Sigmoid colon (tissue), 7 donors: Measurements from ENCODE around the gene ANP32A. TPM values are rescaled to one million over a fixed set of nuclear protein-coding genes. Genes with fewer than 3 reads are reported as not detected.

Source experiments
- DNase-seq: peaks from one replicate; pipeline ENCODE4 v3.0.0-alpha.2; 2019
- H3K27ac ChIP-seq, 4 donors: fragments of 200-600 bp; sonication (generic); one replicate each; pipeline ENCODE4 v1.5.1; 2016 to 2019; ENCODE audit warnings: mild to moderate bottlenecking in 1 of 4
- H3K27me3 ChIP-seq, 3 donors: fragments of 200-600 bp; sonication (generic); one replicate each; pipeline ENCODE4 v1.5.1; 2019; ENCODE audit warnings: mild to moderate bottlenecking in 1 of 3
- H3K36me3 ChIP-seq, 4 donors: fragments of 200-600 bp; sonication (generic); one replicate each; pipeline ENCODE4 v1.5.1; 2016 to 2019
- H3K4me1 ChIP-seq, 4 donors: fragments of 200-600 bp; sonication (generic); one replicate each; pipeline ENCODE4 v1.5.1; 2017 to 2019
- H3K4me3 ChIP-seq, 4 donors: fragments of 200-600 bp; sonication (generic); one replicate each; pipeline ENCODE4 v1.5.1; 2017 to 2019; ENCODE audit warnings: mild to moderate bottlenecking in 2 of 4, moderate library complexity in 1 of 4
- H3K9me3 ChIP-seq, 4 donors: fragments of 200-600 bp in 3 of 4; sonication (generic) in 3 of 4; one replicate each; pipeline versions ENCODE4 v1.5.1 to v1.6.1; 2013 to 2019
- EP300 ChIP-seq, 4 donors: sonication (generic); formaldehyde crosslinking; IDR thresholded peaks; one replicate each; pipeline ENCODE4 v1.6.1; 2017; ENCODE audit warnings: antibody characterized with exemption in 4 of 4
- POLR2A ChIP-seq, 2 donors: fragments of 450-650 bp; IDR thresholded peaks; one replicate each; pipeline ENCODE4 v1.6.1; 2016; ENCODE audit warnings: antibody characterized with exemption in 2 of 2, mild to moderate bottlenecking in 2 of 2, moderate library complexity in 2 of 2
- POLR2AphosphoS5 ChIP-seq, 4 donors: sonication (generic); formaldehyde crosslinking; IDR thresholded peaks; one replicate each; pipeline ENCODE4 v1.6.1; 2017; ENCODE audit warnings: antibody characterized with exemption in 4 of 4
- WGBS, 2 donors: extraction: QIAGEN DNeasy Blood & Tissue Kit; methylation state at CpG; one replicate each; pipeline ENCODE4 v1.1.7; 2013; 5-methylcytosine and 5-hydroxymethylcytosine counted together
- intact Hi-C: fragments of 100-400 bp; cut with DNase I; formaldehyde crosslinking; loops from one replicate; pipeline ENCODE4 v1.15.1; 2023
- polyA plus RNA-seq, 3 donors: library from polyadenylated mRNA; stranded (reverse); fragments of 200-250 nt; gene quantifications; one replicate each; pipeline ENCODE4 v1.2.3, GENCODE V29; 2013
- total RNA-seq, 4 donors: library from RNA; depleted of rRNA; stranded (reverse); fragments of >200 nt; gene quantifications; one replicate each; pipeline ENCODE4 v1.1.0, GENCODE V29; 2016
- TF ChIP-seq, protein P1 (sequence below), 4 experiments: fragments of 450-650 bp in 3 of 4; fragments of 200-600 bp in 1 of 4; IDR thresholded peaks; one replicate each; pipeline ENCODE4 v1.5.1; 2016 to 2019; ENCODE audit warnings: antibody characterized with exemption in 4 of 4, mild to moderate bottlenecking in 3 of 4, moderate library complexity in 2 of 4
- donor health status: healthy with polysubstance abuse.
- donor health status: Bipolar disorder and iron deficiency.
- donor health status: healthy.

ANP32A gene
- total and polyA plus RNA-seq, 7 donors = 37.6 to 152 (median 67.3) TPM

DNA sequence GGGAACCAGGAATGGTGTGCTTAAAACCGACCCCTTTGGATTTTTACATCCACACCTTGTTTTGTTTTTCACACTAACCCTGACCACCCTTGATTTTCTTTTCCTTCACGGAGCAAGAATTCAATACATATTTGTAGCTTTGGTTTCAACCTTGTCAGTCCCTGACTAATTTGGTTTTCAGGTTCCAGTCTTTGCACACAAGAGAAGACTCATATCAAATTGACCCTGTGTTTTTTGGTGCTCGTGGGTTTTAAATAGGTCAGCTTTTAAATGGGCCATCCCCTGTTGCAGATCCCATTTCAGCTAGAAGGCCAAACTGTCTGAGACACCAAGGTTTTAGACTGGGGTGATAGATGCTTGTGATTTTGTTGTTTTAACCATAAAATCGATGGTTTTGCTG, 26.4 kb downstream of the ANP32A start:
- H3K4me1 ChIP-seq = peaks cover 0 to 84% (median 75%) of the 10 kb centered on the region in 4 donors
- no peaks in the 10 kb centered on the region for H3K27me3 ChIP-seq
- no peaks in the 10 kb centered on the region for H3K36me3 ChIP-seq
- intact Hi-C loops = loop anchor here (2.0 kb wide), 1 partner anchor 18 kb away; no protein-coding TSS in a partner anchor
- TF ChIP-seq POLR2AphosphoS5 (IDR thresholded peaks at IDR 0.05) (no peak), EP300 (IDR thresholded peaks at IDR 0.05) (no peak), POLR2A (IDR thresholded peaks at IDR 0.05) (no peak)
- TF ChIP-seq, protein P1, sequence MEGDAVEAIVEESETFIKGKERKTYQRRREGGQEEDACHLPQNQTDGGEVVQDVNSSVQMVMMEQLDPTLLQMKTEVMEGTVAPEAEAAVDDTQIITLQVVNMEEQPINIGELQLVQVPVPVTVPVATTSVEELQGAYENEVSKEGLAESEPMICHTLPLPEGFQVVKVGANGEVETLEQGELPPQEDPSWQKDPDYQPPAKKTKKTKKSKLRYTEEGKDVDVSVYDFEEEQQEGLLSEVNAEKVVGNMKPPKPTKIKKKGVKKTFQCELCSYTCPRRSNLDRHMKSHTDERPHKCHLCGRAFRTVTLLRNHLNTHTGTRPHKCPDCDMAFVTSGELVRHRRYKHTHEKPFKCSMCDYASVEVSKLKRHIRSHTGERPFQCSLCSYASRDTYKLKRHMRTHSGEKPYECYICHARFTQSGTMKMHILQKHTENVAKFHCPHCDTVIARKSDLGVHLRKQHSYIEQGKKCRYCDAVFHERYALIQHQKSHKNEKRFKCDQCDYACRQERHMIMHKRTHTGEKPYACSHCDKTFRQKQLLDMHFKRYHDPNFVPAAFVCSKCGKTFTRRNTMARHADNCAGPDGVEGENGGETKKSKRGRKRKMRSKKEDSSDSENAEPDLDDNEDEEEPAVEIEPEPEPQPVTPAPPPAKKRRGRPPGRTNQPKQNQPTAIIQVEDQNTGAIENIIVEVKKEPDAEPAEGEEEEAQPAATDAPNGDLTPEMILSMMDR (IDR thresholded peaks at IDR 0.05) = no peak
- H3K4me3 ChIP-seq = no peak overlapping the region
- no peaks in the 10 kb centered on the region for H3K9me3 ChIP-seq
- peak overlapping the region; percentile 57 to 80 (median 64) for H3K27ac ChIP-seq
- 74 to 75% methylated on average over 4 of the region's 4 CpGs for WGBS, 2 donors
- no peak for DNase-seq

DNA sequence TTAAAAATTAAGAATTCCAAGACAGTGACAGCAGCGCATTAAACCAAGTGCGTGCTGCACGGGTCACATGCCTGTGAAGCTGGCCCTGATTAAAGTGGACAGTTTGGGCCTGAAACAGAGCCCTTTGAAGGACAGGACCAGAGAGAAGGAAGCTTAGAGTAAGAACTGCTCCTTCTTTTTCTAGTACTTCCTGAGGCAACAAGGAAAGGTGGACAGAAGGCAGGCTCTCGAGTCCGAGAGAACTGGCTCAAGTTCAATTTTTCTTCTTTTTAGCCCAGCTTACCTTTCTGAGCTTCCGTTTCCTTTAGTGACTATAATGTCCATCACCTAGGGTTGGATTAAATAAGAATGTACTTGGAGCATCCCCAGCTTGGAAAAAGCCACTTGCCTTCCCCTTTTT, 26.9 kb downstream of the ANP32A start:
- intact Hi-C loops = loop anchor here (2.0 kb wide), 1 partner anchor 19 kb away; no protein-coding TSS in a partner anchor

DNA sequence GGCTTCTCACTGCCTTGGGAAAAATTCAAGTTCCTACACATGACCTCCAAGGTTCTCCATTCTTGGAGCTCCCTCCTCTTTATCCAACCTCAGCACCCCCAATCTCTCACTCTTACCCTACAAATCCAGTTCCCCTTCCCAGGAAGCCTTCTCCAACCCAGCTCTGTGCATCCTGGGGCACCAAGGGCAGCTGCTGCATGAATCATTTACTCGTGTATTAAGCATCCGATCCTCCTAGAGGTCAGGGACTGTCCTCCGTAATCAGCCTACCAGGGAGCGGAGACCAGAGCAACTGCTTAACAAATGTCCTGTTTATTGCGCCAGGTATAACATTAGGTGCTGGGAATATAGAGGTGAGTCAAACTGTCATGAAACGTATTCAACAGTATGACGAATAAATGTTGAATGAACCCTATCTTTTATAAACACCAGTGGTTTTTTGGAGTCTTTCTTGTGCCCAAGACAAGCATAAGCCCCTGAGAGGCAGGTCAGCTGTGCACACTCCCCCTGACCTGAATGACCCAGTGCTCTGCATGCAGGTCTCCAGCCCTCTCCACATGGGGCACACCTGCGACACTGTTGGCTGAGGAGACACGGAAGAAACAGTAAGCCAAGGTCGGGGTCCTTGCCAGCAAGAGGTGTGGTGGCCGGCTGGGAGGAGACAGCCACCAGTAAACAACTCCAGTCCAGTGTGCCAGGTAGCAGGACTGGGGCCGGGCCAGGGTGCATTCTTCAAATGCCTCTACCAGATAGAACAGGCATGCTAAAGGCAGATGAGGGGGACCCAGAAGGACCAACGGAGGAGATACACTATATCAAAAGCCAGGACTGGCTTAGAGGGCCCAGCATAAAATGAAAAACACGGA, 27.6 kb downstream of the ANP32A start:
- Histone ChIP-seq H3K4me1 (peaks cover 0 to 82% (median 76%) of the 10 kb centered on the region in 4 donors), H3K27ac (peak overlapping the region in 1 of 4 donors; percentile 12)
- 20 to 74% methylated on average over 14 of the region's 14 CpGs for WGBS, 2 donors

More for the DNA sequence above, 26.9 kb downstream of the ANP32A start:
- Histone ChIP-seq H3K27me3 (no peaks in the 10 kb centered on the region), H3K4me1 (peaks cover 0 to 87% (median 78%) of the 10 kb centered on the region in 4 donors), H3K36me3 (no peaks in the 10 kb centered on the region), H3K9me3 (no peaks in the 10 kb centered on the region), H3K4me3 (no peak overlapping the region), H3K27ac (peak overlapping the region in 2 of 4 donors; percentile 20 to 80)
- no peak for TF ChIP-seq EP300 (IDR thresholded peaks at IDR 0.05)
- TF ChIP-seq POLR2A (IDR thresholded peaks at IDR 0.05) = no peak
- TF ChIP-seq POLR2AphosphoS5 (IDR thresholded peaks at IDR 0.05) = no peak
- TF ChIP-seq, protein P1 (IDR thresholded peaks at IDR 0.05) = no peak
- no peak for DNase-seq
- WGBS, 2 donors = 45 to 77% methylated on average over 6 of the region's 6 CpGs

DNA sequence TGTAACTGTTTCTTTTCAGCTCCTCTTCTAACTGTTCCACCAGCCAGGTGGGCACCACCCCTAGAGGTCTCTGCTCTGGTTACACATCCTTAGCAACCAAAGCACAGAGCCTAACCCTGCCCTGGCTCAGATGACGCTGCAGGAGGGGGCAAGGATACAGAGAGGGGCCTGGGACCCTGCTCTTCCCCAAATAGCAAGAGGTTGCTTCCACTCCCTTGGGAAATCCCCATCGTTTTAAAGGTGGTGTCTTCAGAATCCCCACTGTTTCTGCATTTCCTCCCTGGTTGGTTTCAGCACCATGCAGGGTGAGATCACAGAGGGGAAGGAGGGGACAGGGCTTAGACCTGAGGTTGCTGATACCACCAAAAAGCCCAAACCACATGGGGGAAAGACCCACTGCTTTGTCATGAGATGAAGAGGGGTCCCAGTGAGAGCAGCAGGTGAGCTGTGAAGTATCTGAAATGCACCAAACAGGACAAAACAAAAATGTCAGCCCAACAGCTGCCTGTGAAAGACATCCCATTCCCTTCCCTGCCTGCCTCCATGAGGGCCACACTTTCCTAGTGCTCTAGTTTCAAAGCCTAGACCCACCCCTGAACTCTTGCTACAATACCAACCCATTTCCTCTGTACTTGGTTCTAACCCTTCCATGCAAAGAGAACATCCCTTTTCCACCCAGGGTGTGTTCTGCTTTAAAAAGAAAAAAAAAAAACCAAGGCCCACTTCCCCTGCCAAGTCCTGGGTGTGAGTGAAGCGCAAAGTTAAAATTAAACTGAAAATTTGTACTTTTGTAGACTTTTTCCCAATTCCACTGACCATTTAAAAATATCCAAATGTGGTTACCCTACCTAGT, 29.0 kb downstream of the ANP32A start:
- Histone ChIP-seq H3K4me3 (no peak overlapping the region), H3K4me1 (peaks cover 0 to 77% (median 70%) of the 10 kb centered on the region in 4 donors), H3K27ac (no peak overlapping the region), H3K27me3 (no peaks in the 10 kb centered on the region), H3K36me3 (peaks cover 0 to 9% (median 0%) of the 10 kb centered on the region in 4 donors), H3K9me3 (no peaks in the 10 kb centered on the region)
- TF ChIP-seq EP300 (IDR thresholded peaks at IDR 0.05) (no peak), POLR2AphosphoS5 (IDR thresholded peaks at IDR 0.05) (no peak)
- TF ChIP-seq, protein P1 (IDR thresholded peaks at IDR 0.05) = no peak
- DNase-seq = no peak
- 45 to 74% methylated on average over 3 of the region's 3 CpGs for WGBS, 2 donors
- intact Hi-C loops = no loop called here

More for the DNA sequence above, 27.6 kb downstream of the ANP32A start:
- Histone ChIP-seq H3K27me3 (no peaks in the 10 kb centered on the region), H3K4me3 (no peak overlapping the region), H3K36me3 (no peaks in the 10 kb centered on the region), H3K9me3 (no peaks in the 10 kb centered on the region)
- no peak for DNase-seq
- intact Hi-C loops = no loop called here
- TF ChIP-seq EP300 (IDR thresholded peaks at IDR 0.05) (no peak), POLR2AphosphoS5 (IDR thresholded peaks at IDR 0.05) (no peak), POLR2A (IDR thresholded peaks at IDR 0.05) (no peak)
- TF ChIP-seq, protein P1 (IDR thresholded peaks at IDR 0.05) = no peak
